DND-41 (cell line): Measurements from ENCODE around the gene OR2M7.

Experiments
- CTCF ChIP-seq: IDR thresholded peaks from 2 replicates; pipeline ENCODE4 v1.5.1; 2012; ENCODE audit warnings: borderline replicate concordance, low read length, moderate library complexity, mild to moderate bottlenecking; ENCODE audit not compliant: poor library complexity, severe bottlenecking; ENCODE audit errors: extremely low read depth
- EZH2 ChIP-seq: IDR thresholded peaks from 3 replicates; pipeline ENCODE4 v1.6.1; 2012; ENCODE audit warnings: borderline replicate concordance, low read depth, mild to moderate bottlenecking, moderate library complexity, low read length, inconsistent platforms; ENCODE audit not compliant: severe bottlenecking

- TF ChIP-seq CTCF (no peak), EZH2 (no peak)
These were observed 36.0 kb downstream of the OR2M7 start for GRCh38 chr1:248288391-248288790.
